Activated effector memory CD4-positive, alpha-beta T cell treated with anti-CD3 and anti-CD28 coated beads, Interleukin-2, amount 50 U/mL, for 16 hours (primary cell): Measurements from ENCODE around the gene RAI1.
"Not testable (repeated sequence)": the region's sequence is repeated elsewhere in the genome, so short reads cannot be mapped to it uniquely, and the experiment has no call there.

Experiments used
- DNase-seq: peaks from one replicate; pipeline ENCODE4 v3.0.0-alpha.2; 2020

RAI1 gene

GRCh38 chr17:17680477-17681186, 626 bp upstream of the RAI1 start:
- DNase-seq = no peak

- peak; percentile 78 for DNase-seq
Observed at GRCh38 chr17:17681744-17682292, 560 bp downstream of the RAI1 start.

DNA sequence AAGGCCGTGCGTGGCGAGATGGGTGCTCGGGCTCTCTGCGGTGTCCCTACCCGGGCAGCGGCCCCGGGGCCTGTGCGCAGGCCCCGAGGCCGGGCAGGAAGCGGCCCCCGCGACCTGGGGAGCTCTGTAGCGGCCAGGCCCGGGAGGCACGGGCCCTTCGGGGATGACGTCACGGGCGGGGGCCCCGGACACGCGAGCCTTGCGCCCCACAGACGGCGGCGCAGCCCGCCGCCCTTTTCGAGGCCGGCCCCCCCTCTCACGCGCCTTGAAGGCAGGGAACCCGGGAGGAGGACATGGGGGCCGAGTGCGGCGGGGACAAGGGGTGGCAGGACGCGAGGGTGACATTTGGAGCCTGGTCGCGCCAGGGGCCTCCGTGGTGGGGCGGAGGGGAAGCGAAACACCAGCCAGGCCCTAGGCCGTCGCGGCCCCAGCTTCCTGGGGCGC, 1.1 kb downstream of the RAI1 start:
- DNase-seq = peak; percentile 81

DNA sequence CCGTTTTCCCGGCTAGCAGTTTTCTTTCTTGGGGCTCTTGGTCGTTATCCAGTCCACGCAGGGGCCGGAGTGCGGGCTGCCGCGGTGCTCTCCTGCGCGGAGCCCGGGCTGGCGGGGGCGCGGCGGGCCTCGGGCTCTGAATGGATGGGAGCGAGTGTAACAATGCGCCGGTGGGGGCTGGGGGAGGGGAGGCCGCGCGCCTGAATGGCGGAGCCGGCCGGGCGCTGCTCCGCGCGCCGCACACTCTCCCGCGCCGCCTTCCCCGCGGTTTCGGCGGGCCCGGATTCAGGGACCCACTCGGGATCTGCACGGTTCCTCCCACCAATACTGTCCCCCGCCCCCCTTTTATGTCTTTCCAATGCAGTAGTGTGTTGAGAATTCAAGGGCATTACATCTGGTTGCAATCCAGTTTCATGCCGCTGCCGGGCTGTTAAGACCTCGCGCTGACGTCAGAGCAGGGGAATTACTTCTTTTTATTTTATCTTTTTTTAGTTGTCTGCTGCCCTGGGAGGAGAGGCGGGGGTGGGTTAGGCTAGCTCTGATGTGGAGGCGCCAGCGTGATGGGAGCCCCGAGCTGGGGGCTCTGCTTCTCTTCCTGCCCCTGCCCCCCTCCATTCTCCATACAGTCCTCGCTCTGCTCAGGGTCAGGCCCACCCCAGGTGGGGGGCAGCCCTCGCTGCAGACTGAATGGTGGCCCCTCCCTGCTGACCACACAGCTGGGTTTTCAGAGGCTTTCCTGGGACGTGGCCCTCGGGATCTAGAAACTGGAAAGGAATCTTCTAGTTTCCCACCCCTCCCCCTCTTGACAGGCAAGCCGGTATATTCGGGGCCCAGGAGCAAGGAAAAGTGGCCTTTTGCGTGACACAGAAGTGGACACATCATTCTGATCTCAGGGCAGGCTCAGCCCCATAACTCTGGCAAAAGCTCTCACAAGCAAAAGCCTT, 1.8 kb downstream of the RAI1 start:
- DNase-seq = peak; percentile 86

- DNase-seq = no peak
Observed at GRCh38 chr17:17683710-17684365, 2.6 kb downstream of the RAI1 start.

DNA sequence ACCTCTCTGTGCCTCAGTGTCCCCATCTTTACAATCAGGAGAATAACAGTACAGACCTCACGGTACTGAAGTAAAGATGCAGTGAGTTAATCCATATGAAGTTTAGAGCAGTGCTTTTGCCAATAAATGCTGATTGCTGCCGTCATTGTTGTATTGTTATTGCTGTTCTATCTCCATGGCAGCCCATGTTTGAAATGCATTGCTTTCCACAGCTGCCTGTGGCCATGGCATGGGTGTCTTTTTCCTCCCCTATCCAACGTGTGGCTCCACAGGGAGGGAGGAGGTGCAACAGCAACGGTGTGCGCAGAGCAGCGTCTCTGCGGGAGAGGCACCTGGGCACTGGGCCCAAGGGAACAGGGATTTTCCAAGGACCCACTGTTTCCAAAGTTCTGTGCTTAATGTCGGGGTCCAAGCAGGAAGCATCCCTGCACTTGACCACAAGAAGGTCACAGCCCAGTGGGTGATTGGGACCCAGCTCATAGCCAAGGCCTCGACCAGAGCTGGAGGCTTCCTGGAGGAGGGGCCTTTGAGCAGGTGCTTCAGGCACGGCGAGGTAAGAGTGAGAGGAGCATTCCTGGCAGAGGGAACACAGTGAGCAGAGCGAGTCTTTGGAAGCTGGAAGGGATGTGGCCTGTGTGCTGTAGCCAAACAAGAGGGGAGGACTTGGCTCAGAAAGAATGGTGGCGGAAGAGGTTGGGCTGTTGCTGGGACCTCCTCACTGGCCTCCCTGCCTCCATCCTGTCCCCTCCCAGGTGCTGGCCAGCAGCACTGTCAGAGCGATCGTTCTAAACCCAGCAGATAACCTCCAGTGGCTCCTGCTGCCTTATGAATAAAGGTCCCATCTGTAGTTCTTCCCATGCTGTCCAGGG, 3.9 kb downstream of the RAI1 start:
- no peak for DNase-seq

- DNase-seq = no peak
Observed at GRCh38 chr17:17685775-17686291, 4.6 kb downstream of the RAI1 start.

DNA sequence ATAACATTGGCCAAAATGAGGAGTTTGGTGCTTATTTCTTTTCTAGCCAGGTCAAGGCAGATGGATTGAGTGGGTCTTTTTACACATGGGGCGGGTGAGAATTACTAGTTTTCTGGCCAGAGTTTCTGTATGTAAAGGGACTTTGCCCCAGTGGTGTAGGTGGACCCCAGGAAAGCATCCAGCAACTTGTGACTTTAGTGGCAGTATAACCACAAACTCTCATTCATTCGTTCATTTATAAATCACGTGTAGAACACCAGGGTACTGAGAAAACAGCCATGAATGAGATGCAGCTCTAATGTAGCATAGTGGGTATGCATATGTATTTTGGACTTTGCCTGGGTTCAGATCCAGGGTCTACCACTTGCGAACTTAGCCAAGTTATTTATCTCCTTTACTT, 8.1 kb downstream of the RAI1 start:
- DNase-seq = no peak

DNA sequence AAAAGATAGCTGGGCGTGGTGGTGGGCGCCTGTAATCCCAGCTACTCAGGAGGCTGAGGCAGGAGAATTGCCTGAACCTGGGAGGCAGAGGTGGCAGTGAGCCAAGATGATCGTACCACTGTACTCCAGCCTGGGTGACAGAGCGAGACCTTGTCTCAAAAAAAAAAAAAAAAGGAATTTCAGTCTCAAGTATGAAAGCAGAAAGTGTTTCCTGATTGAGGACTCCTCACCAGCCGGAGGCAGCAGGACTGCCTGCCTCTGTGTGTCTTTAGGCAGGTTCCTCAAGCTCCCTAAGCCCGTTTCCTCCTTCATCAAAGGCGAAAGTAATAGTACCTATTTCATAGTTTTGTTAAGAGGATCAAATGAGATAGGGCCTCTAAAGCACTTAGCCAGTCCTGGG, 9.0 kb downstream of the RAI1 start:
- not testable (repeated sequence) for DNase-seq

DNA sequence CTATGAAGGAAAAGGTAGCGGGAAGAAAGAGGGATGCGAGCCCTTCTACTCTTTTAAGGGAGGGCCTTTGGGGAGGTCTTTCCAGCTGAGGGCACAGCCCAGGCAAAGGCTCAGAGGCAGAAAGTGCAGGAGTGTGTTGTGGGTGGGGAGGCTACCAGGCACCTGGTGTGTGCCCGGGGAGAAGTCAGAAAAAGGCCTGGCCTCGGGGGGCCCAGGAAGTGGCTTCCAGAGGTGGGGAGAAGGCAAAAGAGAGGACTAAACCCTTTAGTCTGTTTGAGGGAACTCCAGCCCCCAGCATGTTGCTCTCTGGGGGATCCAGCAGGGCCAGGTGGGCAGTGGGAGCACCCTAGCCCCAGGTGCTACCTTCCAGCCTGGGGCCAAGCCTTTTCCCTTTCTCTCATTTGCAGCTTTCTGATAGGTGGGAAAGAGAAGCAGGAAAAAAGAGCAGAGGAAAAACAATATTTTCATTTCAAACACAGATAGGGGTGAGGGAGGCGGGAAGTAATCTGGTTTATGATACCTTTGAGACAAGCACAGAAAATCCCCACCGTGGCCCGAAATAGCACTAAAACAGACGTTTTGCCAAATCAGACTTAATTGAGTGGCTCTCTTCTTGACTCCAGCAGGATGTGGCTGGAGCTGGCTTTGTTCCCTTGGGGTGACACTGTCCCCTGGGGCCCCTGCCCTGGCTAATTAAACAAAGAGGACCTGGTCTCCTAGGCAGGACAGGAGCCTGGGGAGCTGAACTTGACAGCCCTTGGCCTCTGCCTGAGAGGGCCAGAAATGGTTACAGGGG, 10.4 kb downstream of the RAI1 start:
- no peak for DNase-seq

DNA sequence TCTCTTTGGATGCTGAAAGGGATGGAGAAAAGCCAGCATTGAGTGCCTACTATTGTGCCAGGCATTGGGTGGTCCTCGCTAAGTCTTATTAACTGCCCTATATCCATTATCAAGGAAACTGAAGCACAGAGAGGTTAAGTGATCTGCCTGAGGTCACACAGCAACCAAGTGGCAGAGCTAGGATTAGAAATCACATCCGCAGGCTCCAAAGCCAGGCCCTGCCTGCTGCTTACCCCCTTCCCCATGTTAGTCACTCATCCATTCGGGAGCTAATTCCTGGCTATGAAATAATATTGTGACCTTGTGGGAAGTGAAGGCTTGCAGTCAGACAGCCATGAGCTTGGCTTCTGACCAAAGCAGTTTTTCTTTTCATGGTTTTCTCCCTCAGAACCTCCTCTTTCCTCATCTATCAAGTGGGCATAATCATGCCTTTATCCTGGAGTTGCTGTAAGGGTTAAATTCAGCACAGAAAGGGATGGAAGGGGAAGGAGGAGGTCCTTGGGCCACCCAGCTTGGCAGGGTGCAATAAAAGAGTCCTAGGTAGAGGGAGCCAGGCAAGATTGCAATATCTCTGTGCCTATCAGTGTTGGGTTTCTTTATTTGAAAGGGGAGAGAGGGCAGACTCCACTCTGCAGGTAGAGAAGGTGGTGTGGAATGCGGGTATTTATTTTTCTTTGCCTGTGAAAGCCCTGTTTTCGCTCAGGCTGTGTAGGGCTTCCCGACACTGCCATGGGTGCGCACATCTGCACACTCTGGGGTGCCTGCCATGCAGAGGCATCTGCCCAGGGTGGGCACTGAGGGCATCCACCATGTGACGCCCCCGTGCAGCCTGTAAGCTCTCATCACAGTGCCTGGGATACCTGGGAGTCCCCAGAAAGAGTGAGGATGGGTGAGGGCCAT, 11.3 kb downstream of the RAI1 start:
- no peak for DNase-seq

GRCh38 chr17:17693253-17694168, 12.3 kb downstream of the RAI1 start:
- no peak for DNase-seq

DNA sequence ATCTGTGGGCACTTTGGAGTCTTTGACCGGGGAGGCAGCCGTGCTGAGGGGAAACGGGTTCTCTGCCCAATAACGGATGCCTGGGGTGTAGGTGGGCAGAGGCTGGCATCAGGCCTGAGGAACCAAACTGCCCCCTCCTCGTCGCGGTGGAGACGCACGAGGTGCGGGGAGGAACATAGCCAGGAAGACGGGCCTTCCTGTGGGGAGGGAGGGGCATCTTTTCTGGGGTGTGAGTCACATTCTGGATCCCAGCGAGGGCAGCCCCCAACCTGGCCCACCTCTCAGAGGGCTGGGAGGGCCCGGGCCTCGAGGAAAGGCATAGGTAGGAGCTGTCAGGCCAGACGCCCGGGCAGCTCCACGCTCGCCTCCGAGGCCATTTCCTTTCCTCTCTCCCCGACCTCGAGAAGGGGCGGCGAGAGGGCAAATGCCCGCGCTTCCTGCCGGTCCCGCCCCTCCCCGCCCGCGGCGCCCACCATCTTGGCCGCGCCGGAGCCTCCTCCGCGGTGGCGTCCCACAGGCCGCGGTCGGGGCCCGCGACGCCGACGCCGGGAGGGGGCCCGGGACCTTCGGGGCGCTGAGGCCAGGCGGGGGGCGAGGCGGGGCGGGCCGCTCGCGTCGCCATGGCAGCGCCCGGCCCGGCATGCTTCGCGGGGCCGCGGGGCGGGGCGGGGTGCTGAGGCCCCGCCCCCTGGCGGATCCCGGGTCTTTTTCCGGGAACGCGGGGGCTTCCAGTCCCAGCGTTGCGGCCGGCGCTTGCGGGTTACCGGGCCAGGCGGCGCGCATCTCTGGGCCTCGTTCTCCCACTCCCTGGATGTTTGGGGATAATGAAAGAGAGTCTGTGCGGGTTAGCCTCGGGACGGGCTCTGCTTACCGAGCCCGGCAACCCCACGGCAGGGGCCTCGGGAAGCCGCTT, 13.2 kb downstream of the RAI1 start:
- DNase-seq = peak; percentile 90

DNA sequence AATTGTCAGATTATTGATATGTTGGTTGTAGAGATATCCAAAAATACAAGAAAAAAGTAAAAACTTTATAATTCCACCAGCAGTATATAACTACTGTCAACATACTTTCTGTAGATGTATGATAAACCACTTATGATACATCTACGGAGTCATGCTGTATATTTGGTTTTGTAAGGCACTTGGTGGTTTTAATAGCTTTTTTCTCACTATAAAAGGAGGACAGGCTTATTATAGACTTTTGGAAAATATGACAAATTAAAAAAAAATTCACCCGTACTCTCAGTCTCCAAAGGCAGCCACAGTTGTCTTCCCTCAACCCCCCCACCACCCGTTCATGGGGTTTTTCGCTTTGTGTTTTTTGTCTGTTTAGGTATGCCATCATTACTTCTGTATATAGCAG, 14.8 kb downstream of the RAI1 start:
- no peak for DNase-seq

GRCh38 chr17:17696882-17697633, 15.8 kb downstream of the RAI1 start:
- no peak for DNase-seq

GRCh38 chr17:17698371-17698770, 17.1 kb downstream of the RAI1 start:
- DNase-seq = no peak

GRCh38 chr17:17698869-17699351, 17.7 kb downstream of the RAI1 start:
- no peak for DNase-seq
